ENCODE data around the gene UTP25. TPM values are rescaled to one million over a fixed set of nuclear protein-coding genes. Genes with fewer than 3 reads are reported as not detected.

UTP25 gene
- total and polyA plus RNA-seq, 2 of the 4 experiments (the other 2 are of a cell fraction) = 7.1 to 17.4 TPM

GRCh38 chr1:209853676-209854075 lies 25.9 kb downstream of the UTP25 start:
- TF ChIP-seq CEBPB (IDR thresholded peaks at IDR 0.05; ENCODE audit: low read depth, low read length) (no peak), MAFK (IDR thresholded peaks at IDR 0.05; ENCODE audit: low read depth, low read length) (no peak)
- Histone ChIP-seq H3K36me3 (ENCODE audit: control insufficient read depth, insufficient read depth, low read length) (peaks cover 22% of the 10 kb centered on the region), H4K5ac (ENCODE audit: low read depth, low read length) (no peak overlapping the region), H3K14ac (replicated peaks; ENCODE audit: low read depth, low read length) (no peak overlapping the region), H3K18ac (ENCODE audit: low read depth, low read length) (no peak overlapping the region), H3K79me1 (ENCODE audit: low read depth in 1 of 2, low read length in 2 of 2) (peaks cover 6 to 24% of the 10 kb centered on the region in 2 experiments; a peak in 3 of 4 replicates), H3K9me3 (ENCODE audit: control insufficient read depth, insufficient read depth, low read length) (no peaks in the 10 kb centered on the region), H2AK5ac (ENCODE audit: low read depth, low read length) (no peak overlapping the region), H3K9me1 (ENCODE audit: insufficient read depth, low read length) (peaks cover 5% of the 10 kb centered on the region; the same call in 1 of the 2 replicates), H4K8ac (ENCODE audit: low read depth in 2 of 2, low read length in 2 of 2) (no peak overlapping the region), H3K23ac (ENCODE audit: low read depth, low read length) (no peak overlapping the region), H3K27me3 (ENCODE audit: control insufficient read depth, insufficient read depth, low read length) (no peaks in the 10 kb centered on the region), H4K20me1 (ENCODE audit: insufficient read depth, low read length) (no peaks in the 10 kb centered on the region), H3K4me2 (ENCODE audit: low read depth, low read length) (no peak overlapping the region), H2BK20ac (ENCODE audit: low read depth, low read length) (no peak overlapping the region), H3K9ac (ENCODE audit: low read depth, low read length) (no peak overlapping the region), H4K91ac (ENCODE audit: insufficient read depth, low read depth, low read length) (no peak overlapping the region), H3K4me3 (ENCODE audit: insufficient read depth, low read depth, low read length) (no peak overlapping the region), H2BK120ac (ENCODE audit: low read depth, low read length) (no peak overlapping the region), H3K27ac (ENCODE audit: insufficient read depth, low read length) (no peak overlapping the region), H3K4me1 (ENCODE audit: control insufficient read depth, insufficient read depth, low read length) (no peaks in the 10 kb centered on the region), H2AK9ac (replicated peaks; ENCODE audit: low read depth, low read length, poor library complexity) (no peak overlapping the region), H2BK15ac (ENCODE audit: low read depth, low read length) (no peak overlapping the region), H3K4ac (ENCODE audit: low read depth, low read length) (no peak overlapping the region), H2BK5ac (ENCODE audit: low read depth, low read length, poor library complexity, severe bottlenecking) (no peak overlapping the region), H2AFZ (replicated peaks; ENCODE audit: low read length, poor library complexity) (no peak overlapping the region), H3K56ac (ENCODE audit: extremely low read depth, insufficient read depth, low read length) (no peak overlapping the region)
- WGBS, 2 experiments (ENCODE audit: extremely low coverage in 2 of 2, insufficient read length in 1 of 2) = 100% methylated on average over 2 of the region's 2 CpGs; no CpG with 5 or more reads in 1 of the 2 experiments
- ChIA-PET POLR2A (ENCODE audit: unreplicated experiment) (no interaction called here), CTCF (interaction anchor here (0.6 kb wide), 1 partner anchor 1469 kb away, joined by 3 read pairs; no protein-coding TSS in a partner anchor)
- dilution Hi-C loops (cut with HindIII; ENCODE audit: low sequenced_read_pairs, unreplicated experiment) (no loop called here), in situ Hi-C loops (cut with MboI; ENCODE audit: low sequenced_read_pairs) (loop anchor here (25.0 kb wide), 1 partner anchor 459 kb away; no protein-coding TSS in a partner anchor), intact Hi-C loops (cut with micrococcal nuclease) (no loop called here)
- DNase-seq (no peak), ATAC-seq (ENCODE audit: low read depth) (no peak)
- BruUV-seq (replicated peaks) = no TSS peak
